BE2C (cell line): Measurements from ENCODE around the gene NRG2.

ENCODE experiments used
- DNase-seq: peaks from one replicate; pipeline ENCODE4 v3.0.0-alpha.2; 2020
- H3K27me3 ChIP-seq: fragments of 250-450 bp; sonication (Bioruptor Pico); 2 replicates; pipeline ENCODE4 v1.5.1; 2020; ENCODE audit warnings: mild to moderate bottlenecking
- H3K36me3 ChIP-seq: fragments of 250-450 bp; sonication (Bioruptor Pico); 2 replicates; pipeline ENCODE4 v1.5.1; 2020; ENCODE audit warnings: mild to moderate bottlenecking
- H3K4me1 ChIP-seq: fragments of 250-450 bp; sonication (Bioruptor Pico); 2 replicates; pipeline ENCODE4 v1.5.1; 2020
- H3K4me3 ChIP-seq: 2 replicates; pipeline ENCODE4 v1.5.1; 2011; ENCODE audit warnings: low read depth, low read length
- H3K9me3 ChIP-seq: fragments of 250-450 bp; sonication (Bioruptor Pico); 2 replicates; pipeline ENCODE4 v1.5.1; 2020
- TF ChIP-seq, protein P1 (sequence below): IDR thresholded peaks from 2 replicates; pipeline ENCODE4 v1.5.1; 2012; ENCODE audit warnings: mild to moderate bottlenecking, low read depth, low read length

NRG2 gene

GRCh38 chr5:139814191-139814601 lies 228.9 kb downstream of the NRG2 start:
- Histone ChIP-seq H3K4me3 (no peak overlapping the region), H3K4me1 (no peaks in the 10 kb centered on the region), H3K36me3 (no peaks in the 10 kb centered on the region), H3K27me3 (no peaks in the 10 kb centered on the region), H3K9me3 (no peaks in the 10 kb centered on the region)
- DNase-seq: no peak
- TF ChIP-seq, protein P1, sequence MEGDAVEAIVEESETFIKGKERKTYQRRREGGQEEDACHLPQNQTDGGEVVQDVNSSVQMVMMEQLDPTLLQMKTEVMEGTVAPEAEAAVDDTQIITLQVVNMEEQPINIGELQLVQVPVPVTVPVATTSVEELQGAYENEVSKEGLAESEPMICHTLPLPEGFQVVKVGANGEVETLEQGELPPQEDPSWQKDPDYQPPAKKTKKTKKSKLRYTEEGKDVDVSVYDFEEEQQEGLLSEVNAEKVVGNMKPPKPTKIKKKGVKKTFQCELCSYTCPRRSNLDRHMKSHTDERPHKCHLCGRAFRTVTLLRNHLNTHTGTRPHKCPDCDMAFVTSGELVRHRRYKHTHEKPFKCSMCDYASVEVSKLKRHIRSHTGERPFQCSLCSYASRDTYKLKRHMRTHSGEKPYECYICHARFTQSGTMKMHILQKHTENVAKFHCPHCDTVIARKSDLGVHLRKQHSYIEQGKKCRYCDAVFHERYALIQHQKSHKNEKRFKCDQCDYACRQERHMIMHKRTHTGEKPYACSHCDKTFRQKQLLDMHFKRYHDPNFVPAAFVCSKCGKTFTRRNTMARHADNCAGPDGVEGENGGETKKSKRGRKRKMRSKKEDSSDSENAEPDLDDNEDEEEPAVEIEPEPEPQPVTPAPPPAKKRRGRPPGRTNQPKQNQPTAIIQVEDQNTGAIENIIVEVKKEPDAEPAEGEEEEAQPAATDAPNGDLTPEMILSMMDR: no peak

- Histone ChIP-seq H3K36me3 (no peaks in the 10 kb centered on the region), H3K4me3 (no peak overlapping the region), H3K27me3 (no peaks in the 10 kb centered on the region), H3K4me1 (no peaks in the 10 kb centered on the region), H3K9me3 (no peaks in the 10 kb centered on the region)
- DNase-seq: no peak
- TF ChIP-seq, protein P1: no peak
Observed at GRCh38 chr5:139812836-139813805, 230.0 kb downstream of the NRG2 start.

GRCh38 chr5:139812323-139812722 lies 230.8 kb downstream of the NRG2 start:
- TF ChIP-seq, protein P1: no peak
- no peak overlapping the region for H3K4me3 ChIP-seq
- no peak for DNase-seq
- no peaks in the 10 kb centered on the region for H3K9me3 ChIP-seq
- H3K4me1 ChIP-seq: no peaks in the 10 kb centered on the region
- no peaks in the 10 kb centered on the region for H3K27me3 ChIP-seq
- no peaks in the 10 kb centered on the region for H3K36me3 ChIP-seq

- TF ChIP-seq, protein P1: no peak
- Histone ChIP-seq H3K9me3 (no peaks in the 10 kb centered on the region), H3K4me3 (no peak overlapping the region), H3K27me3 (no peaks in the 10 kb centered on the region), H3K4me1 (no peaks in the 10 kb centered on the region), H3K36me3 (no peaks in the 10 kb centered on the region)
- DNase-seq: no peak
Observed at GRCh38 chr5:139811274-139811607, 231.9 kb downstream of the NRG2 start.

DNA sequence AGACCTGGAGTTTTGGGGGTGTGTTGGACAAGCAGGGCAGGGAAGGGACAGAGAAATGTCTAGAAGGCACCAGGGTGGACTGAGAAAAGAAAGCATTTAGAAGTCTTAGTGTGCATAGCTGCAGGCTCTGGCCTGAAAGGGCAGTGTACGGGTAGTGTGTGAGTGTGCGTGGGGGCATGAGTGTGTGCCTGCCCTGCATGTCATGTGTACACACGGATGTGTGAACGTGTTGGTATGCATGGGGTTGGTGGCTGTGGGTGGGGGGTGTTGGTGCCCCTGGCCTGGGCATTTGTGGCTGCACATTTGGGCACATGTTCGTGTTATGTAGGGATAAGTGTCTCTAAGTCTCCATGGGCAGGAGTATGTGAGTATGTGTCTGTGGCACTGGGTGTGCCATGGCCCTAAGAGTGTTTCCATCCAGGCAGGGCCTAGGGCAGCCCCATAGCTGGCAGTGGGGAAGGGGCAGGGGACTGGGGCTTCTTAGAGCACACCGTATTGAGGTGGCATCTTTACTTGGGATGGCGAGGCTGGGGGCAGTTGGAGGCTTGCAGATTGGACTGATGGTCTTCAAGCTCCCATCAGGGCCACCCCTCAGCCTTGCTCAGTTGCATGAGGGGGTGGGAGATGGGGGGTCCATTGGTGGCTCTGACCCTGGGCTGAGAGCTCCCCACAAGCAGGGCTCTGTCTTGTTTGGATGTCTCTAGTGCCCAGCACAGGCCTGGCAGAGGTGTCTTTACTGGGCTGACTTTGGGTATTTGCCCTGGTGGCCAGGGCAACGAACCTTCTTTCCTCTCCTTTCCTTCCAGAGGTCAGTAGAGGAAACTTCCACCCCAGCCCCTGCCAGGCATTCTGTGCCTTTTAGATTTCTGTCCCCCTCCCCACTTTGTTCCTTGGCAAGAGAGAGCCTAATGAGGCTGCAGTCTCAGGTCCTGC lies 232.5 kb downstream of the NRG2 start:
- Histone ChIP-seq H3K4me1 (no peaks in the 10 kb centered on the region), H3K9me3 (no peaks in the 10 kb centered on the region), H3K4me3 (no peak overlapping the region), H3K27me3 (no peaks in the 10 kb centered on the region), H3K36me3 (no peaks in the 10 kb centered on the region)
- TF ChIP-seq, protein P1: no peak
- no peak for DNase-seq
